GM12878 (cell line): Measurements from ENCODE around the gene IL1RL2. TPM values are rescaled to one million over a fixed set of nuclear protein-coding genes. Genes with fewer than 3 reads are reported as not detected.
A peak's percentile ranks its signal among the peaks of the same experiment; 100 is the strongest.

Experiments
- CREM ChIP-seq: IDR thresholded peaks from 2 replicates; pipeline ENCODE4 v1.6.1; 2014; ENCODE audit warnings: antibody characterized with exemption, low read depth
- E4F1 ChIP-seq: fragments of 450-650 bp; IDR thresholded peaks from 2 replicates; pipeline ENCODE4 v1.6.1; 2018; ENCODE audit warnings: borderline replicate concordance, mild to moderate bottlenecking; ENCODE audit not compliant: partially characterized antibody
- KAT2A ChIP-seq: conservative IDR thresholded peaks from 2 replicates; pipeline ENCODE4 v1.6.1; 2011; ENCODE audit warnings: low read depth, low read length; ENCODE audit not compliant: control insufficient read depth
- KLF5 ChIP-seq: fragments of 450-650 bp; IDR thresholded peaks from 2 replicates; pipeline ENCODE4 v1.6.1; 2014; ENCODE audit warnings: mild to moderate bottlenecking; ENCODE audit not compliant: partially characterized antibody
- MAX ChIP-seq: IDR thresholded peaks from 2 replicates; pipeline ENCODE4 v1.6.1; 2012; ENCODE audit warnings: low read depth, low read length, improper control_type of control experiment
- MTA2 ChIP-seq: fragments of 450-650 bp; IDR thresholded peaks from 2 replicates; pipeline ENCODE4 v1.6.1; 2016; ENCODE audit warnings: low read depth, mild to moderate bottlenecking, moderate library complexity
- MYB ChIP-seq: fragments of 150-350 bp; IDR thresholded peaks from 2 replicates; pipeline ENCODE4 v1.6.1; 2014; ENCODE audit warnings: mild to moderate bottlenecking, low read depth, low read length, borderline replicate concordance
- PRDM15 ChIP-seq: fragments of 450-650 bp; formaldehyde crosslinking; IDR thresholded peaks from 2 replicates; pipeline ENCODE4 v1.4.0; 2020; ENCODE audit warnings: mild to moderate bottlenecking, moderate library complexity
- RAD21 ChIP-seq: IDR thresholded peaks from 2 replicates; pipeline ENCODE4 v1.6.1; 2011; ENCODE audit warnings: mild to moderate bottlenecking, low read depth, low read length, moderate library complexity; ENCODE audit not compliant: insufficient read depth
- RBBP5 ChIP-seq: fragments of 200-600 bp; sonication (generic); conservative IDR thresholded peaks from 2 replicates; pipeline ENCODE4 v1.6.1; 2016
- SMC3 ChIP-seq: IDR thresholded peaks from 2 replicates; pipeline ENCODE4 v1.6.1; 2011; ENCODE audit warnings: low read length, improper control_type of control experiment, borderline replicate concordance
- SREBF1 ChIP-seq: IDR thresholded peaks from 2 replicates; pipeline ENCODE4 v1.6.1; 2012; ENCODE audit warnings: mild to moderate bottlenecking, low read length
- USF1 ChIP-seq: IDR thresholded peaks from 2 replicates; pipeline ENCODE4 v1.6.1; 2011; ENCODE audit warnings: borderline replicate concordance, low read depth, mild to moderate bottlenecking, moderate library complexity, mixed read lengths, low read length; ENCODE audit not compliant: insufficient read depth; ENCODE audit errors: extremely low read length
- YY1 ChIP-seq: IDR thresholded peaks from 2 replicates; pipeline ENCODE4 v1.6.1; 2011; ENCODE audit warnings: low read depth, mild to moderate bottlenecking, low read length
- ZNF687 ChIP-seq: fragments of 450-650 bp; IDR thresholded peaks from 2 replicates; pipeline ENCODE4 v1.6.1; 2017; ENCODE audit warnings: mild to moderate bottlenecking, moderate library complexity
- polyA plus RNA-seq, 11 experiments: library from polyadenylated mRNA; depleted of rRNA in 4 of 11; unstranded in 6 of 11; stranded (reverse) in 5 of 11; fragments of >200 nt; fragmentation: Nextera tagmentation in 4 of 11; fragmentation: Illumina TruSeq in 1 of 11; extraction: Ambion mirVana in 4 of 11; extraction: Trizol in 1 of 11; gene quantifications; 1 replicate in 1 of 11; 2 replicates in 10 of 11; pipeline versions ENCODE4 v1.2.1 to v1.2.3, GENCODE V29; 2011 to 2016; ENCODE audit warnings: inconsistent platforms in 2 of 11, missing spikeins in 2 of 11, low read depth in 1 of 11
- total RNA-seq, 4 experiments: library from RNA; depleted of rRNA in 3 of 4; stranded (reverse); fragments of >200 nt in 3 of 4; fragmentation: Illumina TruSeq in 1 of 4; extraction: Trizol in 1 of 4; gene quantifications; 2 replicates each; pipeline versions ENCODE4 v1.2.1 to v1.2.3, GENCODE V29; 2013 to 2021

Gene IL1RL2
- total and polyA plus RNA-seq, 10 of the 15 experiments (the other 5 are each of a cell fraction or from before 2014, with no cell fraction given) = not detected

GRCh38 chr2:102240640-102241370 lies 54.0 kb downstream of the IL1RL2 start (continued):
- 0 out of 2 replicates have a peak, but pooled peaks have one; percentile 80 for TF ChIP-seq ZNF687
- no peak for TF ChIP-seq E4F1
- TF ChIP-seq SMC3 = peak; percentile 97
- peak; percentile 50 for TF ChIP-seq KLF5
- peak; percentile 90 for TF ChIP-seq RAD21
- peak; percentile 79 for TF ChIP-seq YY1
- TF ChIP-seq USF1 = no peak
- TF ChIP-seq CREM = no peak
- no peak for TF ChIP-seq MYB
- peak; percentile 91 for TF ChIP-seq MTA2
- 0 out of 2 replicates have a peak, but pooled peaks have one; percentile 28 for TF ChIP-seq MAX
- no peak for TF ChIP-seq PRDM15 (CRISPR knock-in tag)
- no peak for TF ChIP-seq KAT2A
- TF ChIP-seq SREBF1 = no peak
- no peak for TF ChIP-seq RBBP5
